Esophagus squamous epithelium (tissue), 5 donors: Measurements from ENCODE around the gene CPNE4. TPM values are rescaled to one million over a fixed set of nuclear protein-coding genes. Genes with fewer than 3 reads are reported as not detected.

Source experiments
- DNase-seq: peaks from one replicate; lab custom pipeline; 2025; lab: John Stamatoyannopoulos, UW
- H3K27ac ChIP-seq, 4 donors: fragments of 200-600 bp; sonication (generic); one replicate each; pipeline ENCODE4 v1.5.1; 2016 to 2019; ENCODE audit warnings: mild to moderate bottlenecking in 1 of 4
- H3K27me3 ChIP-seq, 4 donors: fragments of 200-600 bp; sonication (generic); 1 replicate in 3 of 4; 2 replicates in 1 of 4; pipeline versions ENCODE4 v1.5.1 to v1.6.0; 2017 to 2021; ENCODE audit warnings: antibody characterized with exemption in 1 of 4
- H3K36me3 ChIP-seq, 3 donors: fragments of 200-600 bp; sonication (generic); one replicate each; pipeline ENCODE4 v1.5.1; 2016 to 2019
- H3K4me1 ChIP-seq, 3 donors: fragments of 200-600 bp; sonication (generic); one replicate each; pipeline ENCODE4 v1.5.1; 2017 to 2019
- H3K4me3 ChIP-seq, 4 donors: fragments of 200-600 bp; sonication (generic); 1 replicate in 3 of 4; 2 replicates in 1 of 4; pipeline ENCODE4 v1.5.1; 2016 to 2019; ENCODE audit warnings: mild to moderate bottlenecking in 2 of 4, moderate library complexity in 1 of 4
- H3K9me3 ChIP-seq, 3 donors: fragments of 200-600 bp; sonication (generic); one replicate each; pipeline ENCODE4 v1.5.1; 2016 to 2019
- CTCF ChIP-seq, 6 experiments: fragments of 450-650 bp in 4 of 6; fragments of 200-600 bp in 2 of 6; sonication (generic) in 2 of 6; IDR thresholded peaks; one replicate each; pipeline ENCODE4 v1.5.1; 2016 to 2019; ENCODE audit warnings: antibody characterized with exemption in 6 of 6, mild to moderate bottlenecking in 4 of 6, moderate library complexity in 4 of 6
- POLR2A ChIP-seq, 4 donors: fragments of 450-650 bp; IDR thresholded peaks; one replicate each; pipeline ENCODE4 v1.6.1; 2017; ENCODE audit warnings: antibody characterized with exemption in 4 of 4, mild to moderate bottlenecking in 4 of 4, moderate library complexity in 3 of 4
- WGBS, 2 donors: methylation state at CpG; one replicate each; pipeline ENCODE4 v1.1.5; 2018; 5-methylcytosine and 5-hydroxymethylcytosine counted together
- intact Hi-C: fragments of 100-400 bp; cut with DNase I; formaldehyde crosslinking; loops from one replicate; pipeline ENCODE4 v1.15.0; 2022
- total RNA-seq, 4 donors: library from RNA; depleted of rRNA; stranded (reverse); fragments of >200 nt; gene quantifications; one replicate each; pipeline ENCODE4 v1.1.0, GENCODE V29; 2016
- donor health status: DM: yes; HTN: yes; CAD: no.

CPNE4 gene
- total RNA-seq, 4 donors from 2014 or later: 0.19 TPM; not detected in 3

- H3K4me1 ChIP-seq: no peaks in the 10 kb centered on the region
- intact Hi-C loops: no loop called here
- WGBS, 2 donors: 0% methylated on average over 1 of the region's 1 CpG
- H3K36me3 ChIP-seq: no peaks in the 10 kb centered on the region
- H3K4me3 ChIP-seq: no peak overlapping the region
- peaks cover 0 to under 1% (median 0%) of the 10 kb centered on the region in 4 donors for H3K27me3 ChIP-seq
- H3K27ac ChIP-seq: no peak overlapping the region
- no peaks in the 10 kb centered on the region for H3K9me3 ChIP-seq
- no peak for DNase-seq
- TF ChIP-seq CTCF (IDR thresholded peaks at IDR 0.05) (no peak), POLR2A (IDR thresholded peaks at IDR 0.05) (no peak)
These were observed 27.2 kb downstream of the CPNE4 start for GRCh38 chr3:132007617-132008016.

GRCh38 chr3:132006605-132007204 lies 28.1 kb downstream of the CPNE4 start:
- TF ChIP-seq CTCF (IDR thresholded peaks at IDR 0.05): peak in 2 of 6 experiments; percentile 22 to 55
- TF ChIP-seq POLR2A (IDR thresholded peaks at IDR 0.05): no peak
- 26 to 34% methylated on average over 3 of the region's 3 CpGs for WGBS, 2 donors
- no peak for DNase-seq
- Histone ChIP-seq H3K4me1 (no peaks in the 10 kb centered on the region), H3K27me3 (no peaks in the 10 kb centered on the region), H3K4me3 (no peak overlapping the region), H3K36me3 (no peaks in the 10 kb centered on the region), H3K27ac (no peak overlapping the region), H3K9me3 (no peaks in the 10 kb centered on the region)
- intact Hi-C loops: no loop called here

GRCh38 chr3:132004571-132004970 lies 30.2 kb downstream of the CPNE4 start:
- Histone ChIP-seq H3K4me1 (no peaks in the 10 kb centered on the region), H3K4me3 (no peak overlapping the region), H3K27me3 (no peaks in the 10 kb centered on the region), H3K27ac (no peak overlapping the region), H3K9me3 (no peaks in the 10 kb centered on the region), H3K36me3 (no peaks in the 10 kb centered on the region)
- intact Hi-C loops: no loop called here
- no peak for TF ChIP-seq CTCF (IDR thresholded peaks at IDR 0.05)
- no peak for TF ChIP-seq POLR2A (IDR thresholded peaks at IDR 0.05)
- 36 to 50% methylated on average over 2 of the region's 2 CpGs for WGBS, 2 donors
- DNase-seq: no peak

- Histone ChIP-seq H3K4me1 (no peaks in the 10 kb centered on the region), H3K27me3 (no peaks in the 10 kb centered on the region), H3K4me3 (no peak overlapping the region), H3K27ac (no peak overlapping the region), H3K36me3 (no peaks in the 10 kb centered on the region), H3K9me3 (no peaks in the 10 kb centered on the region)
- intact Hi-C loops: no loop called here
- DNase-seq: no peak
- 95 to 100% methylated on average over 1 of the region's 1 CpG for WGBS, 2 donors
- TF ChIP-seq POLR2A (IDR thresholded peaks at IDR 0.05) (no peak), CTCF (IDR thresholded peaks at IDR 0.05) (no peak)
These were observed 31.1 kb downstream of the CPNE4 start for GRCh38 chr3:132003685-132004084.

- DNase-seq: no peak
- H3K4me3 ChIP-seq: no peak overlapping the region
- H3K4me1 ChIP-seq: no peaks in the 10 kb centered on the region
- TF ChIP-seq CTCF (IDR thresholded peaks at IDR 0.05): no peak
- TF ChIP-seq POLR2A (IDR thresholded peaks at IDR 0.05): no peak
- no peak overlapping the region for H3K27ac ChIP-seq
- no peaks in the 10 kb centered on the region for H3K36me3 ChIP-seq
- H3K27me3 ChIP-seq: no peaks in the 10 kb centered on the region
- WGBS, 2 donors: 73 to 74% methylated on average over 2 of the region's 2 CpGs
- intact Hi-C loops: no loop called here
- no peaks in the 10 kb centered on the region for H3K9me3 ChIP-seq
These were observed 32.8 kb downstream of the CPNE4 start for GRCh38 chr3:132001999-132002398.
